Sigmoid colon (tissue), 4 donors: ENCODE data around the gene NR2C1.
"Not testable (repeated sequence)": the region's sequence is repeated elsewhere in the genome, so short reads cannot be mapped to it uniquely, and the experiment has no call there.

Experiments
- CTCF ChIP-seq, 4 experiments: fragments of 450-650 bp in 3 of 4; fragments of 200-600 bp in 1 of 4; IDR thresholded peaks; one replicate each; pipeline ENCODE4 v1.5.1; 2016 to 2019; ENCODE audit warnings: antibody characterized with exemption in 4 of 4, mild to moderate bottlenecking in 3 of 4, moderate library complexity in 2 of 4
- POLR2A ChIP-seq, 2 donors: fragments of 450-650 bp; IDR thresholded peaks; one replicate each; pipeline ENCODE4 v1.6.1; 2016; ENCODE audit warnings: antibody characterized with exemption in 2 of 2, mild to moderate bottlenecking in 2 of 2, moderate library complexity in 2 of 2
- POLR2AphosphoS5 ChIP-seq, 4 donors: sonication (generic); formaldehyde crosslinking; IDR thresholded peaks; one replicate each; pipeline ENCODE4 v1.6.1; 2017; ENCODE audit warnings: antibody characterized with exemption in 4 of 4

GRCh38 chr12:94985099-94985498 lies 88.3 kb downstream of the NR2C1 start:
- TF ChIP-seq CTCF, POLR2A, POLR2AphosphoS5 (IDR thresholded peaks at IDR 0.05): not testable (repeated sequence)
